ENCODE measurements around the gene SRRM3. TPM values are rescaled to one million over a fixed set of nuclear protein-coding genes. Genes with fewer than 3 reads are reported as not detected.

The SRRM3 gene
- total and polyA plus RNA-seq, 8 donors = 0.37 to 6.4 (median 5.3) TPM; not detected in 2

GRCh38 chr7:76220185-76221057, 18.7 kb downstream of the SRRM3 start:
- peak in 1 of 2 donors; percentile 68 for DNase-seq
- H3K4me1 ChIP-seq = peaks cover 0 to 8% (median 3%) of the 10 kb centered on the region in 4 donors
- H3K4me3 ChIP-seq = no peak overlapping the region
- 22 to 33% (median 27%) methylated on average over 12 to 16 of the region's 16 CpGs for whole genome bisulfite sequencing, 5 donors
- no peaks in the 10 kb centered on the region for H3K36me3 ChIP-seq
- H3K9me3 ChIP-seq = no peaks in the 10 kb centered on the region
- TF ChIP-seq POLR2AphosphoS5 (IDR thresholded peaks at IDR 0.05) (no peak), CTCF (IDR thresholded peaks at IDR 0.05) (no peak), POLR2A (IDR thresholded peaks at IDR 0.05) (no peak), EP300 (IDR thresholded peaks at IDR 0.05) (no peak)
- H3K27ac ChIP-seq = no peak overlapping the region
- intact Hi-C loops (cut with DNase I; ENCODE audit: low total_unique reads) = no loop called here
- peaks cover 0 to 91% (median 34%) of the 10 kb centered on the region in 3 donors for H3K27me3 ChIP-seq

GRCh38 chr7:76222333-76222732, 20.6 kb downstream of the SRRM3 start:
- H3K27me3 ChIP-seq = peaks cover 0 to 95% (median 30%) of the 10 kb centered on the region in 3 donors
- no peaks in the 10 kb centered on the region for H3K9me3 ChIP-seq
- intact Hi-C loops (cut with DNase I; ENCODE audit: low total_unique reads) = no loop called here
- H3K4me1 ChIP-seq = peaks cover 0 to 8% (median 3%) of the 10 kb centered on the region in 4 donors
- no peak overlapping the region for H3K4me3 ChIP-seq
- TF ChIP-seq POLR2A (IDR thresholded peaks at IDR 0.05) (no peak), EP300 (IDR thresholded peaks at IDR 0.05) (no peak), POLR2AphosphoS5 (IDR thresholded peaks at IDR 0.05) (no peak), CTCF (IDR thresholded peaks at IDR 0.05) (no peak)
- H3K36me3 ChIP-seq = no peaks in the 10 kb centered on the region
- no peak for DNase-seq
- no peak overlapping the region for H3K27ac ChIP-seq
- 78 to 97% (median 80%) methylated on average over 2 of the region's 2 CpGs for WGBS, 5 donors

GRCh38 chr7:76222839-76223238, 21.1 kb downstream of the SRRM3 start:
- intact Hi-C loops (cut with DNase I; ENCODE audit: low total_unique reads) = no loop called here
- TF ChIP-seq POLR2A (IDR thresholded peaks at IDR 0.05) = no peak
- no peak for TF ChIP-seq CTCF (IDR thresholded peaks at IDR 0.05)
- no peak for TF ChIP-seq EP300 (IDR thresholded peaks at IDR 0.05)
- no peak for TF ChIP-seq POLR2AphosphoS5 (IDR thresholded peaks at IDR 0.05)
- H3K27me3 ChIP-seq = peaks cover 0 to 95% (median 25%) of the 10 kb centered on the region in 3 donors
- H3K27ac ChIP-seq = no peak overlapping the region
- 57 to 70% (median 66%) methylated on average over 5 of the region's 5 CpGs for WGBS, 5 donors
- no peak overlapping the region for H3K4me3 ChIP-seq
- no peak for DNase-seq
- no peaks in the 10 kb centered on the region for H3K9me3 ChIP-seq
- no peaks in the 10 kb centered on the region for H3K36me3 ChIP-seq
- peaks cover 0 to 8% (median 3%) of the 10 kb centered on the region in 4 donors for H3K4me1 ChIP-seq

- peaks cover 0 to 8% (median 3%) of the 10 kb centered on the region in 4 donors for H3K4me1 ChIP-seq
- H3K27ac ChIP-seq = no peak overlapping the region
- H3K27me3 ChIP-seq = peaks cover 0 to 95% (median 20%) of the 10 kb centered on the region in 3 donors
- DNase-seq = no peak
- no peak overlapping the region for H3K4me3 ChIP-seq
- H3K9me3 ChIP-seq = no peaks in the 10 kb centered on the region
- WGBS, 5 donors = 12 to 19% (median 15%) methylated on average over 3 of the region's 3 CpGs
- TF ChIP-seq EP300 (IDR thresholded peaks at IDR 0.05) (no peak), POLR2A (IDR thresholded peaks at IDR 0.05) (no peak), CTCF (IDR thresholded peaks at IDR 0.05) (no peak)
- intact Hi-C loops (cut with DNase I; ENCODE audit: low total_unique reads) = no loop called here
- H3K36me3 ChIP-seq = no peaks in the 10 kb centered on the region
Measured at GRCh38 chr7:76223286-76223972, 21.7 kb downstream of the SRRM3 start.

Data from stomach (tissue), 9 donors.